ENCODE results near the gene MMP12.
"Not testable (repeated sequence)": the region's sequence is repeated elsewhere in the genome, so short reads cannot be mapped to it uniquely, and the experiment has no call there.

GRCh38 chr11:102903895-102904294 is 29.1 kb upstream of the MMP12 start:
- TF ChIP-seq EZH2 (IDR thresholded peaks at IDR 0.05; ENCODE audit: borderline replicate concordance, low read depth, low read length, severe bottlenecking); CTCF (IDR thresholded peaks at IDR 0.05; ENCODE audit: borderline replicate concordance, extremely low read depth, low read length, poor library complexity, severe bottlenecking): not testable (repeated sequence)
